ENCODE measurements around the gene POGLUT3.
A peak's percentile ranks its signal among the peaks of the same experiment; 100 is the strongest.

Gene POGLUT3

GRCh38 chr11:108498816-108499408, 728 bp upstream of the POGLUT3 start:
- no peak for DNase-seq

- peak; percentile 74 for DNase-seq
Measured at GRCh38 chr11:108497317-108498045, 703 bp downstream of the POGLUT3 start.

GRCh38 chr11:108496643-108497256, 1.4 kb downstream of the POGLUT3 start:
- no peak for DNase-seq

DNA sequence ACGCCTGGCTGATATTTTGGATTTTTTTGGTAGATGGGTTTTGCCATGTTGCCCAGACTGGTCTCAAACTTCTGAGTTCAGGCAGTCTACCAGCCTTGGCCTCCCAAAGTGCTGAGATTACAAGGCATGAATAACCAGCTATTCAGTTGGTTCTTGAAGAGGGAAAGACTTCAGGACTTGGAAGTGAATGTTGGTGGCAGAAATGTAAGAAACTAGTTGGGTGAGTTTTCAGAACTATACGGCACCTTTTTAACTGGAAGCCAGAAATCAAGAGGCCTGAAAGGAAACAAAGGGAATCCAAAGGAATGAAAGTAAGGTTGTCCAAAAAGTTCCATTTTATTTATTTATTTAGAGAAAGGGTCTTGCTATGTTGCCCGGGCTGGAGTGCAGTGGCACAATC, 2.9 kb downstream of the POGLUT3 start:
- no peak for DNase-seq

DNA sequence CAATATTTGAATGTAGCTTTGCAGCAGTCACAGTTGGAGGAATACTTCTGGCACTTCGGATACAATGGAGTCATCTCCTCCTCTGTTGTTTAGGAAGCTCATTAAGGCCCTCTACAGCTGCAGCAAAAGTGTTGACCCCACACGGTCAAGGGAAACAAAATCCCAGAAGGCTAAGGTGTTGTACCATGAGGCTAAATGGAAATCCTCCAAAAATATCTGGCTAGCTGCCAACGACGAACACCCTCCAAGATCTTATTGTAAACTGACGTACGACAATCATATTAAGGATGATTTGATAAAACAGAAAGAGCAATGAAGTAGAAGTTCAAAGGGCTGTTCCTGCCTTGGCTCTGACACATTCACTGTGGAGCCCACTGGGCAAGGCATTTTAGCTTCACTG, 4.0 kb downstream of the POGLUT3 start:
- DNase-seq, result no peak

- no peak for DNase-seq
Measured at GRCh38 chr11:108491936-108492335, 6.2 kb downstream of the POGLUT3 start.

DNA sequence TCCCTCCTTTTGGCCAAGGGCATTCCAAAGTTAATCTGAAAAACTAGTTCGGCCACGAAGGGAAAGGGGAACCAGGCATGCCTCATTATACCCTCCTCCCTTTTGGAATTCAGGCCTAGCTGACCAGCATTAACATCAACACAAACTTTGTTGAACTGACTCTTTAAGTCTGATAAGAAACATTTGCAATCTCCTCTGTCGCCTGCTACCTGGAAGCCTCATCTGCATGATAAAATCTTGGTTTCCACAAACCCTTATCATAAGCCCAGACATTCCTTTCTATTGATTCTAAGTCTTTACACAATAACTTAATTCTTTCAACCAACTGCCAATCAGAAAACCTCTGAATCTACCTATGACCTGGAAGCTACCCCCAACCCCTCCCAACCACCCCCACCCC, 11.4 kb downstream of the POGLUT3 start:
- DNase-seq, result no peak

- no peak for DNase-seq
Measured at GRCh38 chr11:108486331-108486730, 11.9 kb downstream of the POGLUT3 start.

DNA sequence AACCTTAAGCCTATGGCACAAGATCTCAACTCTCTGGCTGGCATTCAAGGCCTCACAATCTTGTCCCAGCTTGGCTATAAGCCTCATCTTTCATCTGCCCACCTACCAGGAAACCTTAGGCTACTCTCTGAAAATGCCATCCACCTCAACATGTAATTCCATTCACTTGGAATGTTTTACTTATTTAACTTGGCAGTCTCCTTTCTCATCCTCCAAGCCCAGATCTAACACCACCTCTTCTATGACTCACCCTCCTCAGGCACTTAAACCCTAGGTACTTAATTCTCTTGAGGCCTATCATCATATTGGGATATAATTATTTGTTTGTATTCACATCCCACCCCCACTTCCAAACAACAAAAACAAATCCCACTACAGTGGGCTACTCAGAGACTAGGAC, 15.0 kb downstream of the POGLUT3 start:
- DNase-seq, result no peak

GRCh38 chr11:108474664-108475463, 23.3 kb downstream of the POGLUT3 start:
- no peak for DNase-seq

GRCh38 chr11:108472681-108473080, 25.5 kb downstream of the POGLUT3 start:
- DNase-seq, result no peak

GRCh38 chr11:108468478-108468864, 29.7 kb downstream of the POGLUT3 start:
- DNase-seq, result no peak

DNA sequence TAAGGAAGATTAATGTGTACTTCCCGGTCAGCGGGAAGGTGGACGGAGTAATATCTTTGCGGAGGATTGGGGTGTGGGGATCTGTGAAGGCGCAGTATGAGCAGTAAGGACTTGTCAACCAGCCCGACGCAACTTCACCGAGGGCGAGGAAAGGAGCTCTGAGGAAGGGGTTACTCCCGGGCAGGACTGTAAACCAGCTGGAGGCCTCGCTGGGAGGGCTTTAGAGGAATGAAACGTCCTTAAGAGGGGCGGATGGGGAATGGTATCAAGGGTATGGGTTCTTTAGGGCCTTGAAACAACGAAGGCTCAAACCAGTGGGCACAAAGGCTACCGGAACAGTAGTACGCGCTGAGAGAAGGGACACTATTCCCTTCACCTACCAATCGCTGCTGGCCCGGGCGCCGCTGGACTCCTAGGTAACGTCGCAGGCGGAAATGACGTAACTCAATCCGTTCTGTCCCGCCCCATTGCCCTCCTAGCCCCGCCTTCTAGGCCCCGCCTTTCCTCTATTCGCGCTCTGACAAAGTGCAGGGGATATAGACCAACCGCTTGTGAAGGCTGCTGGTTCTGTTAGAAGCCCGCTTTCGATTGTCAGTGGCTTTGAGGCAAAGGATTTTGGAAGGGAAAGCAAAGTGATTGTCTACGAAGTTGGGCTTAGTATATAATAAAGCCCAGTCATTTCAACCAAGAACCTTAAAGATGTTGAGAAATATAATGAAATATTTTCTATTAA, 30.9 kb downstream of the POGLUT3 start, which contains the start of gene C11orf65:
TSS of gene C11orf65 (minus strand) at position 439 of the 733 bp plus-strand sequence. CDS start 5,970 bp downstream, outside the sequence.
- peak; percentile 96 for DNase-seq

- no peak for DNase-seq
Measured at GRCh38 chr11:108466405-108466804, 31.8 kb downstream of the POGLUT3 start.

GRCh38 chr11:108453207-108453835, 44.9 kb downstream of the POGLUT3 start:
- no peak for DNase-seq
